CD4-positive, alpha-beta T cell treated with Interleukin-12 subunit alpha and Interleukin-12 subunit beta, for 1 hour (primary cell): ENCODE results near the gene ATXN10.
"Not testable (repeated sequence)": the region's sequence is repeated elsewhere in the genome, so short reads cannot be mapped to it uniquely, and the experiment has no call there.

ENCODE experiments used
- DNase-seq: peaks from one replicate; pipeline ENCODE4 v3.0.0-alpha.2; 2020

ATXN10 gene

GRCh38 chr22:45714390-45714789 is 42.8 kb downstream of the ATXN10 start:
- DNase-seq: not testable (repeated sequence)

GRCh38 chr22:45717789-45718188 is 46.2 kb downstream of the ATXN10 start:
- no peak for DNase-seq

GRCh38 chr22:45718391-45718790 is 46.8 kb downstream of the ATXN10 start:
- no peak for DNase-seq

- DNase-seq: no peak
Measured at GRCh38 chr22:45720839-45721378, 49.3 kb downstream of the ATXN10 start.

GRCh38 chr22:45722006-45722405 is 50.4 kb downstream of the ATXN10 start:
- no peak for DNase-seq

- DNase-seq: no peak
Measured at GRCh38 chr22:45726081-45726480, 54.4 kb downstream of the ATXN10 start.

- DNase-seq: no peak
Measured at GRCh38 chr22:45731041-45731797, 59.6 kb downstream of the ATXN10 start.

GRCh38 chr22:45731798-45732495 is 60.3 kb downstream of the ATXN10 start:
- DNase-seq: no peak

GRCh38 chr22:45735273-45735672 is 63.6 kb downstream of the ATXN10 start:
- no peak for DNase-seq

GRCh38 chr22:45738206-45738605 is 66.6 kb downstream of the ATXN10 start:
- no peak for DNase-seq

GRCh38 chr22:45740236-45740635 is 68.6 kb downstream of the ATXN10 start:
- DNase-seq: no peak

- DNase-seq: no peak
Measured at GRCh38 chr22:45742866-45743450, 71.3 kb downstream of the ATXN10 start.

GRCh38 chr22:45743687-45744086 is 72.1 kb downstream of the ATXN10 start:
- DNase-seq: no peak

- no peak for DNase-seq
Measured at GRCh38 chr22:45744442-45744841, 72.8 kb downstream of the ATXN10 start.

- no peak for DNase-seq
Measured at GRCh38 chr22:45750626-45751025, 79.0 kb downstream of the ATXN10 start.

GRCh38 chr22:45752036-45752435 is 80.4 kb downstream of the ATXN10 start:
- no peak for DNase-seq

- DNase-seq: no peak
Measured at GRCh38 chr22:45754822-45755221, 83.2 kb downstream of the ATXN10 start.

- no peak for DNase-seq
Measured at GRCh38 chr22:45756558-45756957, 84.9 kb downstream of the ATXN10 start.

GRCh38 chr22:45757068-45757467 is 85.4 kb downstream of the ATXN10 start:
- no peak for DNase-seq

GRCh38 chr22:45757936-45758335 is 86.3 kb downstream of the ATXN10 start:
- DNase-seq: no peak

GRCh38 chr22:45758603-45759002 is 87.0 kb downstream of the ATXN10 start:
- no peak for DNase-seq

- no peak for DNase-seq
Measured at GRCh38 chr22:45760682-45761081, 89.0 kb downstream of the ATXN10 start.

- no peak for DNase-seq
Measured at GRCh38 chr22:45762545-45763235, 91.1 kb downstream of the ATXN10 start.
